Upper lobe of left lung (tissue), 4 donors: ENCODE data around the gene LIMCH1.

Experiments
- CTCF ChIP-seq, 6 experiments: fragments of 450-650 bp in 4 of 6; fragments of 200-600 bp in 2 of 6; sonication (generic) in 2 of 6; IDR thresholded peaks; one replicate each; pipeline ENCODE4 v1.5.1; 2016 to 2019; ENCODE audit warnings: antibody characterized with exemption in 6 of 6
- EP300 ChIP-seq, 4 donors: sonication (generic); formaldehyde crosslinking; IDR thresholded peaks; one replicate each; pipeline ENCODE4 v1.5.1; 2017; ENCODE audit warnings: antibody characterized with exemption in 4 of 4, control low read depth in 2 of 4
- POLR2A ChIP-seq, 4 donors: fragments of 450-650 bp; IDR thresholded peaks; one replicate each; pipeline ENCODE4 v1.5.1; 2016 to 2017; ENCODE audit warnings: antibody characterized with exemption in 4 of 4, mild to moderate bottlenecking in 2 of 4

GRCh38 chr4:41579043-41579442 is 41.1 kb downstream of the LIMCH1 start:
- TF ChIP-seq CTCF (IDR thresholded peaks at IDR 0.05) (no peak), POLR2A (IDR thresholded peaks at IDR 0.05) (no peak), EP300 (IDR thresholded peaks at IDR 0.05) (no peak)
